HFFc6 (cell line): ENCODE results near the gene ROBO4. TPM values are rescaled to one million over a fixed set of nuclear protein-coding genes. Genes with fewer than 3 reads are reported as not detected.

Source experiments
- DNase-seq: peaks from one replicate; pipeline ENCODE4 v3.0.0-alpha.2; 2018
- H3K27ac Mint-ChIP-seq: 2 replicates; pipeline ENCODE4 v1.8.0; 2020; ENCODE audit warnings: mild to moderate bottlenecking, mixed read lengths
- H3K27me3 Mint-ChIP-seq: 2 replicates; pipeline ENCODE4 v1.8.0; 2021; ENCODE audit warnings: mild to moderate bottlenecking, moderate library complexity, mixed read lengths; ENCODE audit not compliant: insufficient read depth
- H3K36me3 Mint-ChIP-seq: 2 replicates; pipeline ENCODE4 v1.8.0; 2021; ENCODE audit warnings: low read depth, mixed read lengths
- H3K4me1 Mint-ChIP-seq: 2 replicates; pipeline ENCODE4 v1.8.0; 2020; ENCODE audit warnings: low read depth, mixed read lengths
- H3K4me3 Mint-ChIP-seq: 2 replicates; pipeline ENCODE4 v1.8.0; 2020; ENCODE audit warnings: mild to moderate bottlenecking, moderate library complexity, mixed read lengths
- H3K9me3 Mint-ChIP-seq: 2 replicates; pipeline ENCODE4 v1.8.0; 2020; ENCODE audit warnings: mild to moderate bottlenecking, mixed read lengths
- CTCF ChIP-seq: fragments of 200-600 bp; sonication (generic); IDR thresholded peaks from 2 replicates; pipeline ENCODE4 v1.5.0; 2021; ENCODE audit warnings: antibody characterized with exemption, mild to moderate bottlenecking
- total RNA-seq, 6 experiments: library from RNA; stranded (reverse); fragmentation: NEBNext Ultra II Directional; extraction: Animal tissue kit (Norgen Biotek cat#: 25700); gene quantifications; 2 replicates in 1 of 6; 3 replicates in 5 of 6; pipeline ENCODE4 v1.2.3, GENCODE V29; 2021

The ROBO4 gene
- total RNA-seq, 6 experiments from 2014 or later, result 0.46 to 0.63 (median 0.56) TPM

GRCh38 chr11:124874571-124875255, 23.0 kb downstream of the ROBO4 start:
- no peaks in the 10 kb centered on the region for H3K36me3 Mint-ChIP-seq
- TF ChIP-seq CTCF, result no peak
- H3K27ac Mint-ChIP-seq, result no peak overlapping the region
- H3K4me1 Mint-ChIP-seq, result peaks cover 7% of the 10 kb centered on the region
- DNase-seq, result no peak
- no peaks in the 10 kb centered on the region for H3K9me3 Mint-ChIP-seq
- H3K27me3 Mint-ChIP-seq, result peaks cover 38% of the 10 kb centered on the region
- no peak overlapping the region for H3K4me3 Mint-ChIP-seq

GRCh38 chr11:124873951-124874350, 23.7 kb downstream of the ROBO4 start:
- TF ChIP-seq CTCF, result no peak
- Mint-ChIP-seq H3K9me3 (no peaks in the 10 kb centered on the region), H3K27ac (no peak overlapping the region), H3K36me3 (no peaks in the 10 kb centered on the region), H3K4me1 (peaks cover 7% of the 10 kb centered on the region), H3K27me3 (peaks cover 43% of the 10 kb centered on the region), H3K4me3 (no peak overlapping the region)
- DNase-seq, result no peak

- Mint-ChIP-seq H3K9me3 (no peaks in the 10 kb centered on the region), H3K4me3 (no peak overlapping the region), H3K27ac (no peak overlapping the region), H3K4me1 (peaks cover 7% of the 10 kb centered on the region), H3K27me3 (peaks cover 51% of the 10 kb centered on the region), H3K36me3 (no peaks in the 10 kb centered on the region)
- no peak for TF ChIP-seq CTCF
- DNase-seq, result no peak
Measured at GRCh38 chr11:124872741-124873140, 24.9 kb downstream of the ROBO4 start.

- H3K27ac Mint-ChIP-seq, result no peak overlapping the region
- H3K36me3 Mint-ChIP-seq, result no peaks in the 10 kb centered on the region
- TF ChIP-seq CTCF, result no peak
- DNase-seq, result no peak
- no peak overlapping the region for H3K4me3 Mint-ChIP-seq
- H3K27me3 Mint-ChIP-seq, result peaks cover 47% of the 10 kb centered on the region
- H3K9me3 Mint-ChIP-seq, result no peaks in the 10 kb centered on the region
- H3K4me1 Mint-ChIP-seq, result peaks cover 10% of the 10 kb centered on the region
Measured at GRCh38 chr11:124872280-124872679, 25.4 kb downstream of the ROBO4 start.

- Mint-ChIP-seq H3K9me3 (no peaks in the 10 kb centered on the region), H3K4me1 (peaks cover 8% of the 10 kb centered on the region), H3K27me3 (peaks cover 54% of the 10 kb centered on the region), H3K36me3 (no peaks in the 10 kb centered on the region), H3K4me3 (no peak overlapping the region), H3K27ac (no peak overlapping the region)
- no peak for DNase-seq
- no peak for TF ChIP-seq CTCF
Measured at GRCh38 chr11:124870430-124870829, 27.2 kb downstream of the ROBO4 start.
